Naive thymus-derived CD8-positive, alpha-beta T cell (primary cell): Measurements from ENCODE around the gene XYLB. TPM values are rescaled to one million over a fixed set of nuclear protein-coding genes. Genes with fewer than 3 reads are reported as not detected.
A peak's percentile ranks its signal among the peaks of the same experiment; 100 is the strongest.
"Not testable (repeated sequence)": the region's sequence is repeated elsewhere in the genome, so short reads cannot be mapped to it uniquely, and the experiment has no call there.

Experiments
- ATAC-seq, 2 donors: fragments of 150-1000 bp; cut with Tn5 transposase in 1 of 2; sonication (Bioruptor Pico), chemical (Tn5 transposase) in 1 of 2; 1 replicate in 1 of 2; 2 replicates in 1 of 2; pipeline ENCODE4 v1.10.0; 2021; ENCODE audit warnings: mild to moderate bottlenecking in 2 of 2, moderate library complexity in 2 of 2
- POLR2A ChIA-PET: fragments of 350-600 bp; sonication (Branson Sonifier 250); formaldehyde crosslinking; loops from one replicate; lab custom pipeline; 2021; ENCODE audit warnings: antibody characterized with exemption; lab: Charles Lee
- DNase-seq, 10 donors: peaks; one replicate each; pipeline versions ENCODE4 v3.0.0 to v3.0.0-alpha.2; 2020 to 2022
- H3K27ac Mint-ChIP-seq, 10 donors: one replicate each; pipeline ENCODE4 v1.8.0; 2020 to 2022; ENCODE audit warnings: mild to moderate bottlenecking in 10 of 10, mixed read lengths in 10 of 10, moderate library complexity in 4 of 10, inconsistent platforms in 1 of 10
- H3K27me3 Mint-ChIP-seq, 5 donors: one replicate each; pipeline ENCODE4 v1.8.0; 2021 to 2022; ENCODE audit warnings: mixed read lengths in 5 of 5
- H3K36me3 Mint-ChIP-seq, 3 donors: one replicate each; pipeline ENCODE4 v1.8.0; 2020 to 2022; ENCODE audit warnings: mixed read lengths in 3 of 3, mild to moderate bottlenecking in 2 of 3, inconsistent platforms in 1 of 3
- H3K4me1 Mint-ChIP-seq, 4 donors: one replicate each; pipeline ENCODE4 v1.8.0; 2021 to 2022; ENCODE audit warnings: mixed read lengths in 4 of 4
- H3K4me3 Mint-ChIP-seq, 10 donors: one replicate each; pipeline ENCODE4 v1.8.0; 2020 to 2022; ENCODE audit warnings: mild to moderate bottlenecking in 10 of 10, mixed read lengths in 10 of 10, moderate library complexity in 6 of 10, inconsistent platforms in 1 of 10
- H3K9me3 Mint-ChIP-seq, 9 donors: one replicate each; pipeline ENCODE4 v1.8.0; 2020 to 2022; ENCODE audit warnings: mixed read lengths in 9 of 9, mild to moderate bottlenecking in 3 of 9, inconsistent platforms in 1 of 9, moderate library complexity in 1 of 9
- polyA plus RNA-seq, 3 donors: library from polyadenylated mRNA; unstranded; fragments of 300-500 nt; fragmentation: Illumina TruSeq; gene quantifications; one replicate each; pipeline ENCODE4 v1.2.3, GENCODE V29; 2021
- total RNA-seq, 8 experiments: library from RNA in 2 of 8; stranded (reverse) in 2 of 8; gene quantifications; one replicate each; pipeline ENCODE4 v1.2.3 and lab custom pipeline; 2021 to 2026

XYLB gene
- total and polyA plus RNA-seq, 5 experiments from 2014 or later: 0.29 to 3.4 (median 0.83) TPM

DNA sequence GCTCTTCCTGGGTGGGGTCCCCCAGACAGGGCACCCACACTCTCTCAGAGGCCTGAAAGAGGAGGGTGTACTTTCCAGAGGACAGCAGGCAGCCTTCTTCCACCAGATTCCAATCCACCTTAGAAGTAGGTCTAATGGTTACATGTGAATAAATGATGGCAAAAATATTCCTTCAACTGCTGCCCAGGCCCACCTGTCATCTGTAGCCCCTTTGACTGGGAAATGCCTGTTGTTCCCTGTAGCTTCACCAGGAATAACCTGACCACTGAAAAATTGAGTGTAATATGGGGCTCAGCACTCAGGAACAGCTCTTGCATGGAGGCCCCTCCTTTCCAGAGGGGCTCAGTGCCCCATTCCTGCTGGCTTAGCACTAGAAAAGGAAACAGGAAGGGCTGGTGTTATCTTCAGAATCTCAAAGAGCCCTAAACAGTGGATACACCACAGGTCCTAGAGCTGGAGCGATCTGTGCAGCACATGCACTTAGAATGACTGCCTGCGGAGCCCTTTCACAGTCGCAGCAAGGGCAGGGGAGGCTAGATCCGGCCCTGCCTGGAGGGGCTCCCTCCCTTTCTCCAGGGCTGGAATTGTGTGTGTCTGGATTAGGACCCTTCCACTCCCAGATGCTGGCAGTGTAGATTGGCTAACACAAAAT, 32.3 kb upstream of the XYLB start:
- Mint-ChIP-seq H3K9me3 (no peaks in the 10 kb centered on the region), H3K27me3 (peaks cover 0 to 7% (median 0%) of the 10 kb centered on the region in 5 donors), H3K4me3 (no peak overlapping the region), H3K36me3 (no peaks in the 10 kb centered on the region), H3K4me1 (no peaks in the 10 kb centered on the region), H3K27ac (no peak overlapping the region)
- no peak for DNase-seq
- POLR2A ChIA-PET: interaction anchor here (0.6 kb wide), 1 partner anchor 17 kb away, joined by 6 read pairs; no protein-coding TSS in a partner anchor
- no peak for ATAC-seq

DNA sequence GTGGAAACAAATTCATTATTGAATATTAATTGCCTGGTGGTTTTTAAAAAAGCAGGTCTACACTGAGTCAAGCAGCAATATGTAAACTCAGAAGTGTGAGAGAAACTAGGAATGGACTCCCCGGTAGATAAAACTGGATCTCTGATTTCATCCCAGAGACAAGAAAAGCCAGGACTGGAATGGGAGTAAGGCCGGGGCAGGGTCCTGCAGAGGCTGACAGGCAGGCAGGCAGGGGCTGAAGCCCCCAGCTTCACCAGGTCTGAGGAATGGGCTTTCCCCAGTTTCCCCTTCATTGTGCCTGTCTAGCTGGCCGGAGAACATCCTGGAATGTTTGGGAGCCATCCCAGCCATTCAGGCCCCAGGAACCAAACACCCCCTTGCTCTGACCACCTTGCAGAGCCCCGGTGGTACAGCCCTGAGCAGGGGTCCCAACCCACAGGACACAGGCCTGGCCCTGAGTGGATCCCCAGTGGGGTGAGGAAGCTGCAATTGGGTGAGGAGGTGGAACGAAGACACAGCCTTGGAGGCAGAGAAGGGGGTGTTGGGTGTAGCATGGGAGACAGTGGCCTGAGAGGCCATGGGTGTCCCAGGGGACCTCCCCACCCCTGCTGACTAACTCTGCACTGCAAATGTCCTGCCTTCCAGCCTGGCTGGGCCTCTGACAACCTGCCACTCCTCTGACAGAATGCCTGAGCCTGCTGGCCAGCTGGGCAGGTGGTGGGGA, 31.7 kb upstream of the XYLB start:
- Mint-ChIP-seq H3K4me1 (no peaks in the 10 kb centered on the region), H3K36me3 (no peaks in the 10 kb centered on the region), H3K27me3 (peaks cover 0 to 6% (median 0%) of the 10 kb centered on the region in 5 donors), H3K4me3 (no peak overlapping the region), H3K9me3 (no peaks in the 10 kb centered on the region), H3K27ac (no peak overlapping the region)
- no peak for DNase-seq
- POLR2A ChIA-PET: no interaction called here
- no peak for ATAC-seq

GRCh38 chr3:38315488-38316230, 30.9 kb upstream of the XYLB start:
- ATAC-seq (no peak), DNase-seq (no peak)
- Mint-ChIP-seq H3K9me3 (peaks cover 0 to 2% (median 0%) of the 10 kb centered on the region in 9 donors), H3K36me3 (no peaks in the 10 kb centered on the region), H3K27me3 (peaks cover 0 to 6% (median 0%) of the 10 kb centered on the region in 5 donors), H3K4me3 (no peak overlapping the region), H3K4me1 (no peaks in the 10 kb centered on the region), H3K27ac (no peak overlapping the region)
- POLR2A ChIA-PET: no interaction called here

- no peak for ATAC-seq
- POLR2A ChIA-PET: no interaction called here
- no peak for DNase-seq
- peaks cover 0 to 6% (median 0%) of the 10 kb centered on the region in 9 donors for H3K9me3 Mint-ChIP-seq
- H3K27me3 Mint-ChIP-seq: peaks cover 0 to 6% (median 0%) of the 10 kb centered on the region in 5 donors
- peaks cover 0 to under 1% (median 0%) of the 10 kb centered on the region in 3 donors for H3K36me3 Mint-ChIP-seq
- H3K4me3 Mint-ChIP-seq: no peak overlapping the region
- no peaks in the 10 kb centered on the region for H3K4me1 Mint-ChIP-seq
- H3K27ac Mint-ChIP-seq: no peak overlapping the region
These were observed 30.0 kb upstream of the XYLB start for GRCh38 chr3:38316356-38317191.

- ATAC-seq (no peak), DNase-seq (no peak)
- Mint-ChIP-seq H3K27me3 (peaks cover 0 to 5% (median 0%) of the 10 kb centered on the region in 5 donors), H3K9me3 (peaks cover 0 to 6% (median 2%) of the 10 kb centered on the region in 9 donors), H3K4me3 (no peak overlapping the region), H3K27ac (peak overlapping the region in 1 of 10 donors; percentile 30), H3K36me3 (peaks cover 0 to 2% (median 0%) of the 10 kb centered on the region in 3 donors), H3K4me1 (no peaks in the 10 kb centered on the region)
- POLR2A ChIA-PET: no interaction called here
These were observed 29.3 kb upstream of the XYLB start for GRCh38 chr3:38317192-38317759.

DNA sequence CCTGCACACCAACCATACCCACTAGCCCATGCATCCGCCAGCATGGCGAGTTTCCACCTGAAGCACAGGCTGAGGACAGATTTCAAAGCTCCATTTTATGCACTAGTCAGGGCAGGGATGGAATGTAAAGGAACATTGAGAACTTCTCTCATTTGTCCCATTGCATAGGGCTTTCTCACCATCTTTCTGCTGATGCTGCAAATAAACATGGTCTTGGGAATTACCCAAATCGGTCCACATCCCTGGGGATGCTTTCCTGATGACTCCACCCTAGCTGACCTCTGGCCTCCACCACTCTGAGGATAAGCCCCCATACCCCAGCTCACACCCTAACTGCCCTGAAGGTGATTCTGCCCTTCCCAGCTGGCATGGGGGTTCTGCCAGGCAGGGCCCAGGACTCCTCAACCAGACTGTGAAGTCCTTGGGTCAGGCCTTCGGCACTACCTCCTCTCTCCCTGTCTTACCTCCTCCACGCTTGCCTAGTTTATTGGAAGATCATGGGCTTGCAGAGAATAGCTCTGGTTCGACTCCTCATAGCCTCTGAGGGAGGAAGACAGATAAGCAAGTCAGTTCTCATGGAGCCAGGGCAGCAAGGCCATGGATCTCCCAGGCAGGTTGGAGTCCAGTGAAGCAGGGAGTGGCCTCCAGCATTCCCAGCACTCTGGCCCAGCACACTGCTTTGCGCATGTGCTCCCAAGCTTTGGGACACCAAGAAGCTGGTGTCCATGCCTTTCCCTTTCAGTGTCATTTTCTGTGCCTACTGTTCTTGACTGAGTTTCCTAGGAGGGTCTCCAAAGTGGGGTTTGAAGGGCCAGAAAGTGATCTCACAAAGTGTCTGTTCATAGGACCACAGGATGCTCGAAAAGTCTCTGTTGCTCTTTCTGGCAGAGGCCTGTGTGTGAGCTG, 27.6 kb upstream of the XYLB start:
- no peaks in the 10 kb centered on the region for H3K4me1 Mint-ChIP-seq
- POLR2A ChIA-PET: no interaction called here
- H3K4me3 Mint-ChIP-seq: no peak overlapping the region
- H3K9me3 Mint-ChIP-seq: peaks cover 0 to 6% (median 3%) of the 10 kb centered on the region in 9 donors
- ATAC-seq: no peak
- peaks cover 0 to 2% (median 0%) of the 10 kb centered on the region in 3 donors for H3K36me3 Mint-ChIP-seq
- H3K27ac Mint-ChIP-seq: no peak overlapping the region
- H3K27me3 Mint-ChIP-seq: peaks cover 0 to 2% (median 0%) of the 10 kb centered on the region in 5 donors
- DNase-seq: no peak

GRCh38 chr3:38320638-38321037, 25.9 kb upstream of the XYLB start:
- H3K27me3 Mint-ChIP-seq, H3K36me3 Mint-ChIP-seq, H3K9me3 Mint-ChIP-seq, ATAC-seq, H3K27ac Mint-ChIP-seq, H3K4me3 Mint-ChIP-seq, DNase-seq, POLR2A ChIA-PET, H3K4me1 Mint-ChIP-seq: not testable (repeated sequence)

DNA sequence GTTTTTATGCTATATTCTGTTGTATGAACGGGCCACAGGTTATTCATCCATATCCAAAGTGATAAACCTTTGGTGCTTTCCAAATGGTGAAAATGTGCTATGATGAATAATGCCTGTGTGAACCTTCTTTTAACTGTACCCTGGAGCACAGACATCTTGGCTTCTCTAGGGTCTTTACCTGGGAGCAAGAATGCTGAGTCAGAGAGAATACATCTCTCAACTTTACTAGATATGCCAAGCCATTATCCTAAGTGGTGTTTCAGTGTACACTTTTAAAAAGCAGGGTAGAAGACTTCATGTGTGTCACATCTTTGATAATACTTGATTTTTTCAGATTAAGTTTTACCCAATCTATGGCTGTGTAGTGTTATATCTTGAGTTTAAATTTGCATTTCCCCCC, 23.5 kb upstream of the XYLB start:
- ATAC-seq: no peak
- DNase-seq: no peak
- POLR2A ChIA-PET: no interaction called here
- H3K27ac Mint-ChIP-seq: no peak overlapping the region
- H3K27me3 Mint-ChIP-seq: peaks cover 0 to 10% (median 2%) of the 10 kb centered on the region in 5 donors
- peaks cover 0 to 6% (median 3%) of the 10 kb centered on the region in 9 donors for H3K9me3 Mint-ChIP-seq
- H3K4me1 Mint-ChIP-seq: no peaks in the 10 kb centered on the region
- H3K4me3 Mint-ChIP-seq: no peak overlapping the region
- H3K36me3 Mint-ChIP-seq: peaks cover 0 to 2% (median 0%) of the 10 kb centered on the region in 3 donors

GRCh38 chr3:38325256-38325655, 21.3 kb upstream of the XYLB start:
- H3K4me3 Mint-ChIP-seq: no peak overlapping the region
- no peaks in the 10 kb centered on the region for H3K4me1 Mint-ChIP-seq
- peaks cover 0 to 6% (median 3%) of the 10 kb centered on the region in 9 donors for H3K9me3 Mint-ChIP-seq
- H3K27me3 Mint-ChIP-seq: peaks cover 0 to 10% (median 2%) of the 10 kb centered on the region in 5 donors
- peaks cover 0 to 2% (median 0%) of the 10 kb centered on the region in 3 donors for H3K36me3 Mint-ChIP-seq
- DNase-seq (no peak), ATAC-seq (no peak)
- H3K27ac Mint-ChIP-seq: no peak overlapping the region
- POLR2A ChIA-PET: no interaction called here

DNA sequence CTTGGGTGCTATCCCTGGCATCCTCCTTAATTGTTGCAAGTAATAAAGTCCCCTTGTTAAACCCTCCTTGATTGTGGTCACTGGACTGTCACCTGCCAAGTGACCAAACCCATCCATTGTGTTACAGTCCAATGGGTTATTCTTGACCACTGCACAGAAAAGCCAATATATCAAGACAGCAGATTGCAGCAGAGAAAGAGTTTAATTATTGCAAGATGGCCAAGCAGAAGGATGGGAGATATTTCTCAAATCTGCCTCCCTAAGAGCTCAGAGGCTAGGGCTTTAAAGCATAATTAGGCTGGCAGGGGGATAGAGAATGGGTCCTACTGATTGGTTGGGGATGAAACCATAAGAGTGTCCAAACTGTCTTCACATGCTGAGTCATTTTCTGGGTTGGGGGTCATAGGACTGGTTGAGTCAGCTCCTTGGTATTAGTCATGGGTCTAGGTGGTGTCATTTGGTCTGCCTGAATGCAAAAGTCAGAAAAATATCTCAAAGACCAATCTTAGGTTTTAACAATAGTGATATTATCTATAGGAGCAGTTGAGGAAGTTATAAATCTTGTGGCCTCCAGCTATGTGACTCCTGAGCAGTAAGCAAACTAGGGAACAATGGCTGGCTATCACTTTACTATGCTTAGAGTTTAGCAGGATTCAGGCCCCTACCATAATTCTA, 19.1 kb upstream of the XYLB start:
- H3K4me1 Mint-ChIP-seq: no peaks in the 10 kb centered on the region
- POLR2A ChIA-PET: no interaction called here
- no peak overlapping the region for H3K4me3 Mint-ChIP-seq
- no peaks in the 10 kb centered on the region for H3K36me3 Mint-ChIP-seq
- peaks cover 0 to 5% (median 0%) of the 10 kb centered on the region in 9 donors for H3K9me3 Mint-ChIP-seq
- ATAC-seq (no peak), DNase-seq (no peak)
- H3K27ac Mint-ChIP-seq: no peak overlapping the region
- peaks cover 0 to 10% (median 2%) of the 10 kb centered on the region in 5 donors for H3K27me3 Mint-ChIP-seq
